WTC11 (cell line): Measurements from ENCODE around the gene SNAPC4. TPM values are rescaled to one million over a fixed set of nuclear protein-coding genes. Genes with fewer than 3 reads are reported as not detected.

ENCODE experiments used
- ATAC-seq: fragments of 200-7000 bp; cut with Tn5 transposase; 2 replicates; pipeline ENCODE4 v1.10.0; 2021; ENCODE audit warnings: mild to moderate bottlenecking, moderate library complexity
- CTCF ChIA-PET: fragments of 300-600 bp; sonication (Branson Sonifier 250); formaldehyde crosslinking; loops from one replicate; lab custom pipeline; 2021; ENCODE audit warnings: antibody characterized with exemption; lab: Charles Lee
- POLR2A ChIA-PET: fragments of 350-600 bp; sonication (Branson Sonifier 250); formaldehyde crosslinking; loops from one replicate; lab custom pipeline; 2021; ENCODE audit warnings: antibody characterized with exemption; lab: Charles Lee
- DNase-seq: peaks from one replicate; pipeline ENCODE4 v3.0.0; 2021; ENCODE audit warnings: low spot score
- H3K27ac Mint-ChIP-seq: 2 replicates; pipeline ENCODE4 v1.8.0; 2021; ENCODE audit warnings: mixed read lengths
- H3K27me3 Mint-ChIP-seq: 2 replicates; pipeline ENCODE4 v1.8.0; 2021; ENCODE audit warnings: low read depth, mild to moderate bottlenecking, moderate library complexity, mixed read lengths
- H3K36me3 Mint-ChIP-seq: 2 replicates; pipeline ENCODE4 v1.8.0; 2021; ENCODE audit warnings: mixed read lengths
- H3K4me1 Mint-ChIP-seq: 2 replicates; pipeline ENCODE4 v1.8.0; 2022; ENCODE audit warnings: mixed read lengths
- H3K4me3 Mint-ChIP-seq: 2 replicates; pipeline ENCODE4 v1.8.0; 2021; ENCODE audit warnings: mild to moderate bottlenecking, moderate library complexity, mixed read lengths
- H3K9me3 Mint-ChIP-seq: 2 replicates; pipeline ENCODE4 v1.8.0; 2021; ENCODE audit warnings: mixed read lengths
- ARID4B ChIP-seq: sonication (generic); formaldehyde crosslinking; IDR thresholded peaks from 2 replicates; pipeline ENCODE4 v1.8.0; 2023; ENCODE audit warnings: missing genetic modification reagents, mild to moderate bottlenecking, borderline replicate concordance
- CBFB ChIP-seq: sonication (generic); formaldehyde crosslinking; IDR thresholded peaks from 2 replicates; pipeline ENCODE4 v1.8.1; 2022; ENCODE audit warnings: mild to moderate bottlenecking, low read depth, missing genetic modification reagents
- ETV6 ChIP-seq: sonication (generic); formaldehyde crosslinking; IDR thresholded peaks from 2 replicates; pipeline ENCODE4 v1.8.1; 2022; ENCODE audit warnings: mild to moderate bottlenecking, missing genetic modification reagents
- IRF2 ChIP-seq: sonication (generic); formaldehyde crosslinking; IDR thresholded peaks from 2 replicates; pipeline ENCODE4 v1.8.0; 2022; ENCODE audit warnings: low read depth, missing genetic modification reagents, borderline replicate concordance
- MLX ChIP-seq: sonication (generic); formaldehyde crosslinking; IDR thresholded peaks from 2 replicates; pipeline ENCODE4 v1.8.1; 2023; ENCODE audit warnings: mild to moderate bottlenecking, missing genetic modification reagents, moderate library complexity
- NR2C2 ChIP-seq: sonication (generic); formaldehyde crosslinking; IDR thresholded peaks from 2 replicates; pipeline ENCODE4 v1.8.0; 2022; ENCODE audit warnings: mild to moderate bottlenecking, missing genetic modification reagents
- RELA ChIP-seq: sonication (generic); formaldehyde crosslinking; IDR thresholded peaks from 2 replicates; pipeline ENCODE4 v1.8.1; 2022; ENCODE audit warnings: missing genetic modification reagents, mild to moderate bottlenecking, borderline replicate concordance
- RORB ChIP-seq: fragments of 250-450 bp; sonication (Bioruptor Pico); IDR thresholded peaks from 2 replicates; pipeline ENCODE4 v1.9.0; 2021; ENCODE audit warnings: mild to moderate bottlenecking
- SMAD3 ChIP-seq: sonication (generic); formaldehyde crosslinking; IDR thresholded peaks from 2 replicates; pipeline ENCODE4 v1.8.0; 2022; ENCODE audit warnings: missing genetic modification reagents, mild to moderate bottlenecking, borderline replicate concordance
- SMAD4 ChIP-seq: sonication (generic); formaldehyde crosslinking; IDR thresholded peaks from 2 replicates; pipeline ENCODE4 v1.8.0; 2022; ENCODE audit warnings: mild to moderate bottlenecking, missing genetic modification reagents
- ZNF138 ChIP-seq: sonication (generic); formaldehyde crosslinking; conservative IDR thresholded peaks from 2 replicates; pipeline ENCODE4 v1.8.1; 2022; ENCODE audit warnings: mild to moderate bottlenecking, moderate library complexity, missing genetic modification reagents
- ZNF416 ChIP-seq: fragments of 250-450 bp; sonication (Bioruptor Pico); IDR thresholded peaks from 2 replicates; pipeline ENCODE4 v1.9.0; 2021; ENCODE audit warnings: mild to moderate bottlenecking, inconsistent platforms
- total RNA-seq: library from RNA; stranded (reverse); gene quantifications from 3 replicates; pipeline ENCODE4 v1.2.3, GENCODE V29; 2021
- TF ChIP-seq, protein P1 (sequence below): sonication (generic); formaldehyde crosslinking; IDR thresholded peaks from 2 replicates; pipeline ENCODE4 v1.8.0; 2022; ENCODE audit warnings: mild to moderate bottlenecking, missing genetic modification reagents
- TF ChIP-seq, protein P2 (sequence below): fragments of 250-450 bp; sonication (Bioruptor Pico); IDR thresholded peaks from 2 replicates; pipeline ENCODE4 v1.9.0; 2021; ENCODE audit warnings: mild to moderate bottlenecking, borderline replicate concordance
- TF ChIP-seq, protein P3 (sequence below): fragments of 250-450 bp; sonication (Bioruptor Pico); IDR thresholded peaks from 2 replicates; pipeline ENCODE4 v1.9.0; 2021; ENCODE audit warnings: moderate library complexity, mild to moderate bottlenecking, inconsistent platforms, borderline replicate concordance

SNAPC4 gene
- total RNA-seq, 1 experiment from 2014 or later: 22.8 TPM

GRCh38 chr9:136389396-136389795 lies 10.6 kb downstream of the SNAPC4 start:
- TF ChIP-seq ZNF416 (no peak), NR2C2 (CRISPR knock-in tag) (no peak), RELA (no peak)
- ATAC-seq (no peak), DNase-seq (no peak)
- Mint-ChIP-seq H3K4me1 (no peaks in the 10 kb centered on the region), H3K36me3 (peaks cover 53% of the 10 kb centered on the region), H3K9me3 (no peaks in the 10 kb centered on the region), H3K4me3 (no peak overlapping the region), H3K27me3 (no peaks in the 10 kb centered on the region), H3K27ac (no peak overlapping the region)
- ChIA-PET CTCF (interaction anchor here (0.7 to 1.5 kb wide), 3 partner anchors 14 to 50 kb away, joined by 3 to 7 read pairs (median 4); no protein-coding TSS in a partner anchor), POLR2A (no interaction called here)

GRCh38 chr9:136387217-136387616 lies 12.8 kb downstream of the SNAPC4 start:
- no peak overlapping the region for H3K27ac Mint-ChIP-seq
- H3K36me3 Mint-ChIP-seq: peaks cover 51% of the 10 kb centered on the region
- H3K27me3 Mint-ChIP-seq: no peaks in the 10 kb centered on the region
- POLR2A ChIA-PET: no interaction called here
- H3K9me3 Mint-ChIP-seq: no peaks in the 10 kb centered on the region
- no peak for TF ChIP-seq ZNF138 (CRISPR knock-in tag)
- TF ChIP-seq SMAD4: no peak
- TF ChIP-seq CBFB (CRISPR knock-in tag): no peak
- TF ChIP-seq ARID4B (CRISPR knock-in tag): no peak
- no peak for TF ChIP-seq IRF2
- no peak for TF ChIP-seq ETV6 (CRISPR knock-in tag)
- TF ChIP-seq RORB (CRISPR knock-in tag): no peak
- TF ChIP-seq, protein P1, sequence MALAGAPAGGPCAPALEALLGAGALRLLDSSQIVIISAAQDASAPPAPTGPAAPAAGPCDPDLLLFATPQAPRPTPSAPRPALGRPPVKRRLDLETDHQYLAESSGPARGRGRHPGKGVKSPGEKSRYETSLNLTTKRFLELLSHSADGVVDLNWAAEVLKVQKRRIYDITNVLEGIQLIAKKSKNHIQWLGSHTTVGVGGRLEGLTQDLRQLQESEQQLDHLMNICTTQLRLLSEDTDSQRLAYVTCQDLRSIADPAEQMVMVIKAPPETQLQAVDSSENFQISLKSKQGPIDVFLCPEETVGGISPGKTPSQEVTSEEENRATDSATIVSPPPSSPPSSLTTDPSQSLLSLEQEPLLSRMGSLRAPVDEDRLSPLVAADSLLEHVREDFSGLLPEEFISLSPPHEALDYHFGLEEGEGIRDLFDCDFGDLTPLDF (CRISPR knock-in tag): no peak
- TF ChIP-seq, protein P2, sequence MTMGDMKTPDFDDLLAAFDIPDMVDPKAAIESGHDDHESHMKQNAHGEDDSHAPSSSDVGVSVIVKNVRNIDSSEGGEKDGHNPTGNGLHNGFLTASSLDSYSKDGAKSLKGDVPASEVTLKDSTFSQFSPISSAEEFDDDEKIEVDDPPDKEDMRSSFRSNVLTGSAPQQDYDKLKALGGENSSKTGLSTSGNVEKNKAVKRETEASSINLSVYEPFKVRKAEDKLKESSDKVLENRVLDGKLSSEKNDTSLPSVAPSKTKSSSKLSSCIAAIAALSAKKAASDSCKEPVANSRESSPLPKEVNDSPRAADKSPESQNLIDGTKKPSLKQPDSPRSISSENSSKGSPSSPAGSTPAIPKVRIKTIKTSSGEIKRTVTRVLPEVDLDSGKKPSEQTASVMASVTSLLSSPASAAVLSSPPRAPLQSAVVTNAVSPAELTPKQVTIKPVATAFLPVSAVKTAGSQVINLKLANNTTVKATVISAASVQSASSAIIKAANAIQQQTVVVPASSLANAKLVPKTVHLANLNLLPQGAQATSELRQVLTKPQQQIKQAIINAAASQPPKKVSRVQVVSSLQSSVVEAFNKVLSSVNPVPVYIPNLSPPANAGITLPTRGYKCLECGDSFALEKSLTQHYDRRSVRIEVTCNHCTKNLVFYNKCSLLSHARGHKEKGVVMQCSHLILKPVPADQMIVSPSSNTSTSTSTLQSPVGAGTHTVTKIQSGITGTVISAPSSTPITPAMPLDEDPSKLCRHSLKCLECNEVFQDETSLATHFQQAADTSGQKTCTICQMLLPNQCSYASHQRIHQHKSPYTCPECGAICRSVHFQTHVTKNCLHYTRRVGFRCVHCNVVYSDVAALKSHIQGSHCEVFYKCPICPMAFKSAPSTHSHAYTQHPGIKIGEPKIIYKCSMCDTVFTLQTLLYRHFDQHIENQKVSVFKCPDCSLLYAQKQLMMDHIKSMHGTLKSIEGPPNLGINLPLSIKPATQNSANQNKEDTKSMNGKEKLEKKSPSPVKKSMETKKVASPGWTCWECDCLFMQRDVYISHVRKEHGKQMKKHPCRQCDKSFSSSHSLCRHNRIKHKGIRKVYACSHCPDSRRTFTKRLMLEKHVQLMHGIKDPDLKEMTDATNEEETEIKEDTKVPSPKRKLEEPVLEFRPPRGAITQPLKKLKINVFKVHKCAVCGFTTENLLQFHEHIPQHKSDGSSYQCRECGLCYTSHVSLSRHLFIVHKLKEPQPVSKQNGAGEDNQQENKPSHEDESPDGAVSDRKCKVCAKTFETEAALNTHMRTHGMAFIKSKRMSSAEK (CRISPR knock-in tag): no peak
- TF ChIP-seq SMAD3 (CRISPR knock-in tag): no peak
- no peak for TF ChIP-seq MLX (CRISPR knock-in tag)
- TF ChIP-seq, protein P3, sequence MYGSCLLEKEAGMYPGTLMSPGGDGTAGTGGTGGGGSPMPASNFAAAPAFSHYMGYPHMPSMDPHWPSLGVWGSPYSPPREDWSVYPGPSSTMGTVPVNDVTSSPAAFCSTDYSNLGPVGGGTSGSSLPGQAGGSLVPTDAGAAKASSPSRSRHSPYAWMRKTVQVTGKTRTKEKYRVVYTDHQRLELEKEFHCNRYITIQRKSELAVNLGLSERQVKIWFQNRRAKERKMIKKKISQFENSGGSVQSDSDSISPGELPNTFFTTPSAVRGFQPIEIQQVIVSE (CRISPR knock-in tag): no peak
- CTCF ChIA-PET: interaction anchor here (1.6 kb wide), 1 partner anchor 13 kb away, joined by 4 read pairs; no protein-coding TSS in a partner anchor
- no peak for DNase-seq
- H3K4me3 Mint-ChIP-seq: no peak overlapping the region
- ATAC-seq: no peak
- H3K4me1 Mint-ChIP-seq: no peaks in the 10 kb centered on the region
